ENCODE data around the gene PLGRKT. TPM values are rescaled to one million over a fixed set of nuclear protein-coding genes. Genes with fewer than 3 reads are reported as not detected.

PLGRKT gene
- total RNA-seq, 2 experiments from 2014 or later, result 10.4 to 26.1 TPM

DNA sequence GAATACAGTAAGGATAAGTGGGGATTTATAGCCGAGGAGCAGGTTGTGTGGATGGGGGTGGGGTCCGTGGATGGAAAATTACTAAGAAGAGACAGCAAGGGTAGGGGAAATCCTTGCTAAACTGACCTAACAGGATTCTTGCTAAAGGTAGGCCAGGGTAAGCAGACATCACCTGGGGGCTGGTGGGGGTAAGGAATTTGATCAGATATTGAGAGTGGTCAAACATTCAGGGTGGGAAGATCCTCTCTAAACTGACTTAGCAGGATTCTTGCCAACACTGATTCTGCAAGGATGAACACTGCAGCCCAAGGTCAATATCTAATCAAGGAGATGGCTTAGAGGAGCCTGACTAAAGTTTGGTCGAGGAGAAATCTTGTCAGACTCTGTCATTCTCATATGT, 2.7 kb upstream of the PLGRKT start:
- no TSS peak for BruUV-seq (replicated peaks)

GRCh38 chr9:5438301-5439162, 807 bp upstream of the PLGRKT start:
- peak overlapping the region; percentile 89 for H3K4me2 ChIP-seq (ENCODE audit: low read length)
- DNase-seq (ENCODE audit: low spot score), result peak; percentile 90
- peaks cover 41% of the 10 kb centered on the region for H3K4me1 ChIP-seq (ENCODE audit: insufficient read depth, low read length, poor library complexity, severe bottlenecking)
- peaks cover 3% of the 10 kb centered on the region; the same call in 1 of the 2 replicates for H3K79me2 ChIP-seq (ENCODE audit: insufficient read depth, low read depth, low read length)
- H4K20me1 ChIP-seq (ENCODE audit: insufficient read depth, low read length), result no peaks in the 10 kb centered on the region
- TF ChIP-seq CTCF (conservative IDR thresholded peaks at IDR 0.05; ENCODE audit: low read length) (no peak), EZH2phosphoT487 (IDR thresholded peaks at IDR 0.05; ENCODE audit: borderline replicate concordance, low read depth, low read length) (no peak)
- intact Hi-C loops (cut with micrococcal nuclease; ENCODE audit: unreplicated experiment), result loop anchor here (2.0 to 5.0 kb wide), 12 partner anchors 49 to 776 kb away; partner anchors contain the start of genes AK3, CDC37L1, ERMP1 and JAK2
- peak overlapping the region; percentile 90 for H3K27ac ChIP-seq (ENCODE audit: low read depth, low read length, poor library complexity, severe bottlenecking)
- CTCF ChIA-PET (ENCODE audit: unreplicated experiment), result interaction anchor here (0.5 to 1.6 kb wide), 5 partner anchors 12 to 150 kb away, joined by 3 to 10 read pairs (median 4); partner anchors contain the start of gene CD274
- peak overlapping the region; percentile 69; the same call in 1 of the 2 replicates for H2AFZ ChIP-seq (ENCODE audit: low read length)
- TSS peak; percentile 96 for BruUV-seq (replicated peaks)
- H3K9me2 ChIP-seq (ENCODE audit: insufficient read depth, low read length), result no peaks in the 10 kb centered on the region
- POLR2A ChIA-PET, result interaction anchor here (0.6 to 5.0 kb wide), 20 partner anchors 9 to 1294 kb away, joined by 3 to 36 read pairs (median 5); partner anchors contain the start of genes AK3, CD274 and RIC1
- H3K4me3 ChIP-seq (ENCODE audit: low read depth, low read length, poor library complexity, severe bottlenecking), result peak overlapping the region; percentile 75
- H3K36me3 ChIP-seq (ENCODE audit: insufficient read depth, low read length), result peaks cover 13% of the 10 kb centered on the region
- H3K9me3 ChIP-seq (ENCODE audit: low read length), result no peaks in the 10 kb centered on the region; the same call in 1 of the 2 replicates

More for the DNA sequence above, 2.7 kb upstream of the PLGRKT start:
- Histone ChIP-seq H3K4me1 (ENCODE audit: insufficient read depth, low read length, poor library complexity, severe bottlenecking) (peaks cover 41% of the 10 kb centered on the region), H4K20me1 (ENCODE audit: insufficient read depth, low read length) (no peaks in the 10 kb centered on the region), H3K4me3 (ENCODE audit: low read depth, low read length, poor library complexity, severe bottlenecking) (no peak overlapping the region), H3K79me2 (ENCODE audit: insufficient read depth, low read depth, low read length) (peaks cover 3% of the 10 kb centered on the region; the same call in 1 of the 2 replicates), H2AFZ (ENCODE audit: low read length) (no peak overlapping the region), H3K27ac (ENCODE audit: low read depth, low read length, poor library complexity, severe bottlenecking) (no peak overlapping the region), H3K9me3 (ENCODE audit: low read length) (no peaks in the 10 kb centered on the region; the same call in 1 of the 2 replicates), H3K4me2 (ENCODE audit: low read length) (no peak overlapping the region), H3K9me2 (ENCODE audit: insufficient read depth, low read length) (no peaks in the 10 kb centered on the region), H3K36me3 (ENCODE audit: insufficient read depth, low read length) (peaks cover 11% of the 10 kb centered on the region)
- TF ChIP-seq EZH2phosphoT487 (IDR thresholded peaks at IDR 0.05; ENCODE audit: borderline replicate concordance, low read depth, low read length), result no peak
- DNase-seq (ENCODE audit: low spot score), result no peak
- intact Hi-C loops (cut with micrococcal nuclease; ENCODE audit: unreplicated experiment), result no loop called here
- ChIA-PET POLR2A (interaction anchor here (1.1 to 5.0 kb wide), 5 partner anchors 10 to 147 kb away, joined by 3 to 36 read pairs (median 4); partner anchors contain the start of gene CD274), CTCF (ENCODE audit: unreplicated experiment) (interaction anchor here (1.5 kb wide), 1 partner anchor 148 kb away, joined by 3 read pairs; no protein-coding TSS in a partner anchor)

DNA sequence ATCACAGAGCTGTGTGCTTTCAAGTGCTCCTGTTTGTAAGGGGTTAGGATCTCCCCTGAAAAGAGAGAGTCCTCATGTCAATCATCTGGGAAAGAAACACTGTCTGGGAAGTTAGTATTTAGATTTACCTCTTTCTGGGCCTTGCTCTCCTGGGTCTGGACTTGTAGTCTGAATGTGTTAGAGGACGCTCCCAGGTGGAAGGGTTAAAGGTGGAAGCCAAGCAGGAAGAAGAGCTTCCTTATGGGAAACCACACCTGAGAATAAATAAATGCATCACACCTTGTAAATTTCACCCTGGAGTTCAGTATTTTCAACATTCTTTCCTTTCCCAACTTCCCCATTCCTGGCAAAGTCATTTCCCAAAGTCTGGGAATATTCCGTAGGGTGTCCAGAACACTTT, 1.3 kb downstream of the PLGRKT start:
- Histone ChIP-seq H4K20me1 (ENCODE audit: insufficient read depth, low read length) (no peaks in the 10 kb centered on the region), H3K4me3 (ENCODE audit: low read depth, low read length, poor library complexity, severe bottlenecking) (peak overlapping the region; percentile 75), H3K79me2 (ENCODE audit: insufficient read depth, low read depth, low read length) (peaks cover 3% of the 10 kb centered on the region; the same call in 1 of the 2 replicates), H3K4me1 (ENCODE audit: insufficient read depth, low read length, poor library complexity, severe bottlenecking) (peaks cover 38% of the 10 kb centered on the region), H2AFZ (ENCODE audit: low read length) (no peak overlapping the region), H3K9me2 (ENCODE audit: insufficient read depth, low read length) (no peaks in the 10 kb centered on the region), H3K27ac (ENCODE audit: low read depth, low read length, poor library complexity, severe bottlenecking) (no peak overlapping the region), H3K36me3 (ENCODE audit: insufficient read depth, low read length) (peaks cover 13% of the 10 kb centered on the region), H3K4me2 (ENCODE audit: low read length) (peak overlapping the region; percentile 89), H3K9me3 (ENCODE audit: low read length) (no peaks in the 10 kb centered on the region; the same call in 1 of the 2 replicates)
- TF ChIP-seq CTCF (conservative IDR thresholded peaks at IDR 0.05; ENCODE audit: low read length), result no peak
- DNase-seq (ENCODE audit: low spot score), result no peak
- POLR2A ChIA-PET, result interaction anchor here (0.9 to 5.0 kb wide), 10 partner anchors 10 to 696 kb away, joined by 3 to 36 read pairs (median 3); partner anchors contain the start of gene AK3
- BruUV-seq (replicated peaks), result no TSS peak
- CTCF ChIA-PET (ENCODE audit: unreplicated experiment), result no interaction called here
- intact Hi-C loops (cut with micrococcal nuclease; ENCODE audit: unreplicated experiment), result loop anchor here (5.0 kb wide), 8 partner anchors 51 to 774 kb away; partner anchors contain the start of genes AK3, CDC37L1, PLPP6 and RANBP6
